Measurements from ENCODE around the gene USP25. TPM values are rescaled to one million over a fixed set of nuclear protein-coding genes. Genes with fewer than 3 reads are reported as not detected.

Gene USP25
- total and polyA plus RNA-seq, 3 donors from 2014 or later: 69.2 to 123 (median 69.9) TPM

DNA sequence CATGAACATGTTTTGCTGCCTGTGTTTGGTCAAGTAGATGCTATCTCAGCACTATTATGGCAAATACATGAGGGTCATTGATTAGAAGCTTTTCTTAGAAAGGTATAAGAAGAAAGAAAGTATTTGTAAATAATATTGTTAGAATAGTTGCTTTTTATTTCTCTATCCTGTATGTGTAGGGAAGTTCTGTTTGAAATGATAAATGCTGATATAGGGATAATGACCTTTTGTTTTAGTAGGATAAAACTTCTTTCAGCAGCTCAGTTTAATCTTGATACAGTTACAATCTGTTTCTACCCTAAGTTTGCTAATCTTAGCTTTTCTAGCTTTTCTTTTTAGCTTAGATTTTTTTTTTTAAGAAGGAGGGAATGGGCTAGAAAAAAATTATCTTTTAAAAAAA, 63.3 kb downstream of the USP25 start:
- intact Hi-C loops (cut with DNase I; ENCODE audit: low total_unique reads): no loop called here
- H3K27me3 ChIP-seq: no peaks in the 10 kb centered on the region
- no peak overlapping the region for H3K27ac ChIP-seq
- H3K4me1 ChIP-seq: no peaks in the 10 kb centered on the region
- TF ChIP-seq, protein P1, sequence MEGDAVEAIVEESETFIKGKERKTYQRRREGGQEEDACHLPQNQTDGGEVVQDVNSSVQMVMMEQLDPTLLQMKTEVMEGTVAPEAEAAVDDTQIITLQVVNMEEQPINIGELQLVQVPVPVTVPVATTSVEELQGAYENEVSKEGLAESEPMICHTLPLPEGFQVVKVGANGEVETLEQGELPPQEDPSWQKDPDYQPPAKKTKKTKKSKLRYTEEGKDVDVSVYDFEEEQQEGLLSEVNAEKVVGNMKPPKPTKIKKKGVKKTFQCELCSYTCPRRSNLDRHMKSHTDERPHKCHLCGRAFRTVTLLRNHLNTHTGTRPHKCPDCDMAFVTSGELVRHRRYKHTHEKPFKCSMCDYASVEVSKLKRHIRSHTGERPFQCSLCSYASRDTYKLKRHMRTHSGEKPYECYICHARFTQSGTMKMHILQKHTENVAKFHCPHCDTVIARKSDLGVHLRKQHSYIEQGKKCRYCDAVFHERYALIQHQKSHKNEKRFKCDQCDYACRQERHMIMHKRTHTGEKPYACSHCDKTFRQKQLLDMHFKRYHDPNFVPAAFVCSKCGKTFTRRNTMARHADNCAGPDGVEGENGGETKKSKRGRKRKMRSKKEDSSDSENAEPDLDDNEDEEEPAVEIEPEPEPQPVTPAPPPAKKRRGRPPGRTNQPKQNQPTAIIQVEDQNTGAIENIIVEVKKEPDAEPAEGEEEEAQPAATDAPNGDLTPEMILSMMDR (IDR thresholded peaks at IDR 0.05): no peak
- no peak for TF ChIP-seq POLR2A (IDR thresholded peaks at IDR 0.05)
- no peaks in the 10 kb centered on the region for H3K36me3 ChIP-seq (ENCODE audit: low read depth, missing control alignments)
- no peak overlapping the region for H3K4me3 ChIP-seq
- no peaks in the 10 kb centered on the region for H3K9me3 ChIP-seq
- no peak for DNase-seq

DNA sequence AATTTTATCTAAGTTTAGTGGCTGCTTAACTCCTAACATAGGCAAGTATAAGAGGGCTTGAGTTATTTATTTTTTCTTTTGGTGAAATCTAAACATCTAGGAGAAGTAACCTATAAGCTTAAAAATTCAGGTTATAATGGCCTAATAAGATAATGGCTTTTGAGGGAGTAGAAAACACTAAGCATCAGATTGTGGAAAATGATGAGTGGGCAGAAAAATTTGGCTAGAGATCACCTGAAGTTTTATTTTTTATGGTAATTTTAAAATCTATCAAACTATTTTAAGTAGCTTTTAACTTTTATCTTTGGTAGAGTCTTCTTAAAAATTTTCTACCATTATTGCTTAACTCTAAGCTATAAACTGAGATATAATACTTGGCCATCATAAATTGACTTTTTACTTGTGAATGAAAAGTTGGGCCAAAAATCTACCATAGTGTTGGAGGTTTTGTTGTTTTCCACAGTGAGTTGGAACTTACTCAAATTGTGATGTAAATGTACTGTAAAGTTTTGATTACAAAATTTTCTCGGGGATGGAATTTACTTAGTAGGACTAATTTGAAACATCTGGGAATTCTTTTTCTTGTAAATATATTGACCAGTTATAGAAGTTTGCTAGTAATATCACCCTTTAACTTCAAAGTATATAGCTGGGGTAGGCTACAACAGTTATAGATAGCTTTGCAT, 63.9 kb downstream of the USP25 start:
- no peak for TF ChIP-seq POLR2A (IDR thresholded peaks at IDR 0.05)
- TF ChIP-seq, protein P1 (IDR thresholded peaks at IDR 0.05): no peak
- intact Hi-C loops (cut with DNase I; ENCODE audit: low total_unique reads): no loop called here
- H3K27ac ChIP-seq: no peak overlapping the region
- no peaks in the 10 kb centered on the region for H3K27me3 ChIP-seq
- no peaks in the 10 kb centered on the region for H3K36me3 ChIP-seq (ENCODE audit: low read depth, missing control alignments)
- no peak for DNase-seq
- no peaks in the 10 kb centered on the region for H3K9me3 ChIP-seq
- H3K4me1 ChIP-seq: no peaks in the 10 kb centered on the region
- no peak overlapping the region for H3K4me3 ChIP-seq
- 59 to 63% methylated on average over 1 of the region's 1 CpG for WGBS, 2 donors

DNA sequence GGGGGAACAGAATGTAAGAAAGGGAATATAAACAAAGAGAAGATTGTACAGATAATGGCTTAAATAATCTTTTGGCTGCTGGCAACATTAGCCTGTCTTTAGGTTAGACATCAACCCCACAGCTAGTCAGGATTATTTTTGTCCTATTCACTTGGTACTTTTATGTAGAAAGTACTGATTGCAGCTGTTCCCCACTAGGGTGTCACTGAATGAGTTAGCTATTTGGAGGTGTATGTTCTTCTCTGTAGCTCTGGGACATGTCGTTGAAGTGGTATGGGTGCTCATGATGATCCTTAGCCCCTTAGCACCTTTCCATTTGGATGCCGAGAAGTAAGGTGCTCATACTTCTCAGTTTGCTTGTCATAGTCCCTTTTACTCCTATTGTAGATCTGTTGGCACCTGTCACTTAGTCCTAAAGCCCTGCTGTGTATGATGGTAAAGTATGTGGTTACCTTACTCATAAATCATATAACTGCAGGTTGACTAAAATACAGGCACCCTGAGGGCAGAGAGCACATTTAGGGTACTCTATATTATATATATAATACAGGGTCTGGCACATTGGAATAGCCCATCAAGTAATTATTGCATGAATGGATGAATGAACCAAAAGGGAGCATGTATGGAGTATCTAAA, 64.6 kb downstream of the USP25 start:
- H3K4me1 ChIP-seq: no peaks in the 10 kb centered on the region
- no peaks in the 10 kb centered on the region for H3K27me3 ChIP-seq
- TF ChIP-seq, protein P1 (IDR thresholded peaks at IDR 0.05): no peak
- TF ChIP-seq POLR2A (IDR thresholded peaks at IDR 0.05): no peak
- H3K36me3 ChIP-seq (ENCODE audit: low read depth, missing control alignments): no peaks in the 10 kb centered on the region
- H3K4me3 ChIP-seq: no peak overlapping the region
- intact Hi-C loops (cut with DNase I; ENCODE audit: low total_unique reads): no loop called here
- DNase-seq: no peak
- H3K27ac ChIP-seq: no peak overlapping the region
- WGBS, 2 donors: 91 to 100% methylated on average over 2 of the region's 2 CpGs
- no peaks in the 10 kb centered on the region for H3K9me3 ChIP-seq

DNA sequence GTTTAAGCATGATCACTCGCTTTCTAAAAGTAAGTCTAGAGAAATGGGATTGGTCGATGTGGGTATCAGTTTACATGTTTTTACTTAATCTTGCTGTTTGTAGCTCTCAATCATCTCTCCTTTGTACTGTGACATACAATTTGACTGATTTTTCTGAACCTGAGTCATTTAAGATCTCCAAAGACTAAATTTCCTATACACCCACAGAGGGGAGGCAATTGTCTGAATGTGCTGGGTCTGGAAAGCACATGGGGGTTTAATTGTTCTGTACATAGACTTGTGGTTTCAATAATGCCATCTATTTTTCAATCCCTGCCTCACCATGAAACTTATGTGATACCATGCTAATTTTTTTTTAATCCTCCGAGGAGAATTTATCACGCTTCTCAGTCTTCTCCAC, 65.8 kb downstream of the USP25 start:
- WGBS, 2 donors: 90 to 95% methylated on average over 4 of the region's 4 CpGs
- H3K36me3 ChIP-seq (ENCODE audit: low read depth, missing control alignments): no peaks in the 10 kb centered on the region
- no peak overlapping the region for H3K27ac ChIP-seq
- DNase-seq: no peak
- no peak overlapping the region for H3K4me3 ChIP-seq
- H3K4me1 ChIP-seq: no peaks in the 10 kb centered on the region
- H3K27me3 ChIP-seq: no peaks in the 10 kb centered on the region
- TF ChIP-seq, protein P1 (IDR thresholded peaks at IDR 0.05): no peak
- no peak for TF ChIP-seq POLR2A (IDR thresholded peaks at IDR 0.05)
- intact Hi-C loops (cut with DNase I; ENCODE audit: low total_unique reads): no loop called here
- H3K9me3 ChIP-seq: no peaks in the 10 kb centered on the region

Measured in testis (tissue), 3 donors.